T-helper 2 cell treated with Interferon-gamma antibody and Interleukin-4, amounts not matched to agents 100 ng/mL and 5 ng/mL, for 36 hours (primary cell): ENCODE data around the gene CNOT4. TPM values are rescaled to one million over a fixed set of nuclear protein-coding genes. Genes with fewer than 3 reads are reported as not detected.

Experiments
- intact Hi-C: fragments of 100-400 bp; cut with micrococcal nuclease; formaldehyde crosslinking; loops from one replicate; pipeline ENCODE4 v1.15.1; 2023
- total RNA-seq: library from RNA; stranded (reverse); gene quantifications from 2 replicates; pipeline ENCODE4 v1.2.3, GENCODE V29; 2022

CNOT4 gene
- total RNA-seq, 1 donor from 2014 or later: 22.1 TPM

DNA sequence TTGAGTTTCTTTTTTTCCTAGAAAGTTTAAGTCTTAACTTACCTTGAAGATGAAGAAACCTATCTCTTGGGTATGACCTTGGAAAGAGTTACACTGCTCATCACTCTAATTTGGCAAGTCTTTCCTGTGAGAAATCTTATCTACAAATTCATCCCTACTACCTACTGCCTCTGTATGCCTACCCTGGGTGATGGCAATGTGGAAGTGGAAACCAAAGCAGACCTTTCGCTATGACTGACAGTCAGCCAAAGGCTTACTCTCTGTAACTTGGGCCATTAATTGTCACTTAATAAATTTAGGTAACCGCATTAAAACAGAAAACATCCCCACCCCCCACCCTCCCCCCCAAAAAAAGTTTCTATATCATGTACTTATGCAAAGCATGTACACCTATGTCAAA is 103.9 kb downstream of the CNOT4 start:
- intact Hi-C loops: no loop called here

DNA sequence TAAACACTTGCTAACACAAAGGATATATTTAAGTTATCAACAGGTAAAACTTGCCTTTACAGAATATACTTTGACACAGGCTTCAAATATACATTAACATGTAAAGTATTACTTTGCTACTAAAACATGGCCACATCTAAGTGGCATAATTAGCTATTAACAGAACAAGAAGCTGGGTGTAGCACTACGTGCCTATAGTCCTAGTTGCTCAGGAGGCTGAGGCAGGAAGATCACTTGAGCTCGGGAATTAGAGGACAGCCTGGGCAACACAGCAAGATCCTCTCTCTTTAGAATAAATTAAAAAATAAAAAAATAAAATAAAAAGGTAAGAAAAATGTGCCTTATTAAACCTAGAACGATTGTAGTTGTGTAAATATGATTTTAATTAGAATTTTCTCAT is 106.6 kb downstream of the CNOT4 start:
- intact Hi-C loops: no loop called here

GRCh38 chr7:135397689-135398088 is 112.2 kb downstream of the CNOT4 start:
- intact Hi-C loops: no loop called here

DNA sequence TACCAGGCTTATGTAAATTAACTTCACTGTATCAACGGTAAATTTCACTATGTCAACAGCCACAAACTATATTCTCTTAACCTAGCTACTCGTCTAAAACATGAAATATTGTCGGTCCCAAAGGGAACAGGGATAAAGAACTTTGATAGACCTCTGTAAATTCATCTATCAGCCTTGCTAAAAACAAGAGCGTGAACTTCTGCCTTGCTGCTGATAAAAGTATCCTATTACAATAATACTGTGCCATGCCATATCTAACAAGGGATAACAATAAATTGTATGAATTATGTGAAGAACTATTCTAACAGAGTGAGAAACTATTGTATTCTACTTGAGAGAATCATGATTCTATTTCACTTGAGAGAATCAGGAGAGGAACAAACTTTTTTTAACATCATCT is 117.2 kb downstream of the CNOT4 start:
- intact Hi-C loops: no loop called here

DNA sequence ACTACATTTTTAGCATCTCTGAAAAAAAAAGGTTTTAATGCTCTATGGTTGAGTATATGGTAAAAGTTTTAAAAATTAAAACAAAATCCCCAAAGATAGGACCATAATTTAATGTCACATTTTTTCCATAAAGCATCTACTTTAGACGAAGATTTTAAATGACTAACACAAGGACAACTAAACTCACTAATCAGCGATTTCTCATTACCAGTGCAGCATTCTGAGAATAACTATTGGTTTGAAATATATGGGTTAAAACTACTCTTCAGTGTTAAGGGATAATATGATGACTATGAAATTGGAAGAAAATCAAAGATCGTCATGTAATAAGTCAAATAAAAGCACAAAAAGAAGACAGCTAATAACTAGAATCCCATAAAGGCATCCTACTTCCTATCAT is 118.4 kb downstream of the CNOT4 start:
- intact Hi-C loops: no loop called here

DNA sequence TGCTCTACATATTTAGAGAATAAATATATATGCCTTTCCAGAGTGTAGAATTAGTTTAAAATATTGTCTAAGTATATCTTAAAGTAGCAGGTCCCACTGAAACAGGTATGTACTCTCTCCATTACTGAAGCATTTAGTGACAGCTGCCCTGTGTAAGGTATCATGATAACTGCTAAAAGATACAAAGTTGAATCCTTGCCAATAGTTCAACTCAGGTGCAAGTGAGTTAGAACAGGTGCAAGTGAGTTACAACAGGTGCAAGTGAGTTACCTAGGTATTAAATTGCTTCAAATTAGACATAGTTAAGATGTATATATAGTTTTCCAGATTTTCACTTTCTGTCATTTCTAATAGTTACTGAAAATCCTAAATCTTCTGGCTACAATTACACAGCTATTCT is 119.1 kb downstream of the CNOT4 start:
- intact Hi-C loops: no loop called here

- intact Hi-C loops: no loop called here
Observed at GRCh38 chr7:135389971-135390370, 119.9 kb downstream of the CNOT4 start.

GRCh38 chr7:135388616-135389015 is 121.3 kb downstream of the CNOT4 start:
- intact Hi-C loops: no loop called here

GRCh38 chr7:135386776-135387175 is 123.1 kb downstream of the CNOT4 start:
- intact Hi-C loops: no loop called here

DNA sequence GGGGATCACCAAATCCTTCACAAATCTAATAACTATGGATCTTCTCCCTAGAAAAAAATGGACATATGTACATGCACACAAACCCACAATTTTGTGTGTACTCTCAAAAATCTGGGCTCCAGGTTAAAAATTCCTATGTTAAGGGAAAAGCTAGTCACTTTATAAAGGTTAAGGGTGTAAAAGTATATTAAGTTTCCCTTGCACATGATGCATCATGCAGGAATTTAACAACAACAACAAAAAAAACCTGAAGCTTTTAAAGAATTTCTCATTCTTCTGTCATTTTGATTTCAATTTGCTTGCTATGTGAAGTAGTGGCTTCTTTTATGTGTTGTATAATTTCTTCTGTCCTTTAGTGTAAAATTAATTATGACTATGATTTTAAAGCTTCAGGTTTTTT is 123.7 kb downstream of the CNOT4 start:
- intact Hi-C loops: no loop called here

GRCh38 chr7:135385209-135385608 is 124.7 kb downstream of the CNOT4 start:
- intact Hi-C loops: no loop called here

GRCh38 chr7:135383525-135384175 is 126.3 kb downstream of the CNOT4 start:
- intact Hi-C loops: no loop called here

DNA sequence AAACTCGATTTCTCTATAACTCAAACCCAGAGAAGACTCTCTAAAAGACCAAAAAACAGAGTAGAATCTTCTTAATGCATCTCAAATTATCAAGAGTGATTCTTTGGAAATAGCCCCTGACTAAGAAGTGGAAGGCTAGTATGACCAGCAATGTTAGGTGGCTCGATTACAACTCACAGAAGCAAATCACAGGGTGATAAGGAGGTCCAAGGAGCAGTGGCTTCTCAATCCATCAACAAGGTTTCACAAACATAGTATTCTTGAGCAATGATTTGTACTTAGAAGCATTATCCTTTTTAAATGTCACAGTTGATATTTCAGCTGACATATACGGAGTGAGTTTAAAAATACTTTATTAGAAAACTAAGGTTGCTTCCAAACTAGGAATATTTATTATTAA is 127.7 kb downstream of the CNOT4 start:
- intact Hi-C loops: no loop called here

GRCh38 chr7:135381369-135381768 is 128.5 kb downstream of the CNOT4 start:
- intact Hi-C loops: no loop called here

- intact Hi-C loops: no loop called here
Observed at GRCh38 chr7:135380351-135380750, 129.6 kb downstream of the CNOT4 start.

GRCh38 chr7:135377171-135377570 is 132.7 kb downstream of the CNOT4 start:
- intact Hi-C loops: no loop called here

GRCh38 chr7:135375908-135376699 is 133.8 kb downstream of the CNOT4 start:
- intact Hi-C loops: no loop called here

GRCh38 chr7:135374736-135375135 is 135.2 kb downstream of the CNOT4 start:
- intact Hi-C loops: no loop called here

DNA sequence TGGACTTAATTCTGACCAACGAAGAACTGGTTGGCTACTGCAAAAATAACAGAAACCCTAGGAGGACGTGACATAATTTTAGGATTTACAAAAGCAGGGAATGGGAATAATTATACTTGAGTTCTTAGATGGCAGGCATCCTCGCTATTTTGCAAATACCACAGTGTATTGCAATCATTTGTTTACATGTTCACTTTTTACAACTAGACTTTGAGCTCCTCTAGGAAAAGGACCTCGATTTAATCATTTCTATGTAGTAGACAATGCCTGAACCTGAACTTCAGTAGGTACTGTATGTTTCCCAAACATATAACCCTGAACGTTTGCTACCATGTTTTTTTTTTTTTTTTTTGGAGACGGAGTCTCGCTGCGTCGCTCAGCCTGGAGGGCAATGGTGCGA is 137.7 kb downstream of the CNOT4 start:
- intact Hi-C loops: no loop called here

GRCh38 chr7:135370656-135371055 is 139.2 kb downstream of the CNOT4 start:
- intact Hi-C loops: no loop called here

GRCh38 chr7:135369405-135369804 is 140.5 kb downstream of the CNOT4 start:
- intact Hi-C loops: no loop called here

DNA sequence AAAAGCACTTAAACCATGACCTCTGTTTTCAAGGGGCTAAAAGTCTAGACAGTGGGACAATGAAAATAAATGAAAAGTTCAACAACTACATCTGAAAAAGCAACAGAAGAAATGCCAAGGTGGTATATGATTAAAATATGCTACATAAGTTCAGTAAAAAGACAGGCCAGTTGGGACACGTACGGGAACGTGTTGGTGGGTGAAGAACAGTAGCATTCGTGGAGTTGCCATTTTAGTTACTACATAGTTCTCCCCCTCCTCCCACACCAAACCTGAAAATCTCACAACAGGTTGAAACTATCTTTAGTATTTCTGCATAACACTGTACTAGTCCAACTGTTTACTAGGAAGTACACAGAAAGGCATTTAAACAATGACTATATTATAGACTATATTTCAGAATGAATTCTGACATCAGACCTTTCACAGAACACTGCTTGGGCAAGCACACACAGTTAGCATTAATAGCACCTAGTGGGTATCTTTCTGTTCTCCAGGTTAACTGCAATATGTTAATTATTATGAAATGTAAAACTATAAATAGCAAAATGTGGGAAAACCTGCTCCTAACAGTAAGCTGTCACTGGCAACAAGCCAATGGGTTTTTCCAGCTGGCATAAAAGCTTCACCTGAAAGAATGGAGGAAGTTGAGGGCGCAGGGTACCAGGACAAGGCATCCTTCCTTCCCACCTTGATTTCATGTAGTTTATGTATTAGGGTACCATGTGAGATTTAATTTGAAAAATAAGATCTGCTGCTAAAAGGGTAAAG is 141.3 kb downstream of the CNOT4 start:
- intact Hi-C loops: no loop called here
